Endothelial cell (in vitro differentiated cells): ENCODE measurements around the gene CCDC138. TPM values are rescaled to one million over a fixed set of nuclear protein-coding genes. Genes with fewer than 3 reads are reported as not detected.

Source experiments
- DNase-seq: peaks from one replicate; pipeline ENCODE4 v3.0.0; 2021; ENCODE audit warnings: low spot score
- H3K27ac Mint-ChIP-seq: one replicate; pipeline ENCODE4 v1.8.0; 2021; ENCODE audit warnings: mixed read lengths, inconsistent platforms; ENCODE audit not compliant: unreplicated experiment
- H3K27me3 Mint-ChIP-seq: one replicate; pipeline ENCODE4 v1.8.0; 2021; ENCODE audit warnings: mild to moderate bottlenecking, moderate library complexity, mixed read lengths, inconsistent platforms; ENCODE audit not compliant: unreplicated experiment
- H3K36me3 Mint-ChIP-seq: one replicate; pipeline ENCODE4 v1.8.0; 2021; ENCODE audit warnings: mild to moderate bottlenecking, low read depth, mixed read lengths, inconsistent platforms; ENCODE audit not compliant: unreplicated experiment
- H3K4me1 Mint-ChIP-seq: one replicate; pipeline ENCODE4 v1.8.0; 2021; ENCODE audit warnings: mild to moderate bottlenecking, mixed read lengths, inconsistent platforms; ENCODE audit not compliant: unreplicated experiment
- H3K4me3 Mint-ChIP-seq: one replicate; pipeline ENCODE4 v1.8.0; 2021; ENCODE audit warnings: mild to moderate bottlenecking, mixed read lengths, inconsistent platforms; ENCODE audit not compliant: unreplicated experiment
- H3K9me3 Mint-ChIP-seq: one replicate; pipeline ENCODE4 v1.8.0; 2021; ENCODE audit warnings: mixed read lengths, inconsistent platforms; ENCODE audit not compliant: unreplicated experiment
- CTCF ChIP-seq: fragments of 200-600 bp; sonication (generic); IDR thresholded peaks from one replicate; pipeline ENCODE4 v1.5.0; 2021; ENCODE audit warnings: antibody characterized with exemption; ENCODE audit not compliant: unreplicated experiment
- total RNA-seq: library from RNA; stranded (reverse); fragmentation: NEBNext Ultra II Directional; extraction: Animal tissue kit (Norgen Biotek cat#: 25700); gene quantifications from one replicate; pipeline ENCODE4 v1.2.1, GENCODE V29; 2021; ENCODE audit not compliant: unreplicated experiment

Gene CCDC138
- total RNA-seq, 1 donor from 2014 or later = 7.6 TPM

DNA sequence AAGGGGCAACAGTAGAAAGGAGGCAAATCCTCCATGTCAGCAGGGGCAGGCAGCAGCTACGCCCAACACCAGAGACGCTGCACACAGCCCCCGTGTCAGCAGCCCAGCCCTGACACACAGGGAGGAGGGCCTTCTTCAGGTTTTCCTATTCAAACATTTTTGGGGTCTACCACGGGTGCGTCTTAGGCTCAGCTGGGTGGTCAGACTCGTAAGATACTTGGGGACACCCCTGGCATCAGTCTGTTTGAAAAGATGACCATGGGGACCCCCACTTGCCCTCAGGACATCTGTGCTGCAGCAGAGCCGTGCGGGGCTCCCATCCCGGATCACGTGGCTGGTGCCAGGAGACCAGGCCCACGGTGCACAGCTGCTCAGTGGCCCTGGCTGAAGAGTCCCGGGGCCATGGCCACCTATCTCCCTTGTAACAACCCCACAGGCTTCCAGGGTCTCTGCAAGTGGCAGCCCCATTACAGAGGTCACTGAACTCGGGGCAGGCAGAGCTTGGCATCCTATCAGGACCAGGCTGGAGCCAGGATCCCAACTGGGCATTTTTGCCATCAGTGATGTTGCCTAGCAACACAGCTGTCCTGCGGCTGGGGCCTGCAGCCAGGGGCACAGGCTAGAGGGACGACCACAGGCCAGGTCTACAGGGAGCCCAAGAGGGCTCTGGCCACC, 120.0 kb downstream of the CCDC138 start:
- Mint-ChIP-seq H3K36me3 (no peaks in the 10 kb centered on the region), H3K9me3 (no peaks in the 10 kb centered on the region), H3K4me1 (no peaks in the 10 kb centered on the region), H3K27ac (no peak overlapping the region), H3K27me3 (no peaks in the 10 kb centered on the region), H3K4me3 (no peak overlapping the region)
- TF ChIP-seq CTCF = no peak
- no peak for DNase-seq

- H3K4me1 Mint-ChIP-seq = no peaks in the 10 kb centered on the region
Observed at GRCh38 chr2:108907822-108908712, 121.5 kb downstream of the CCDC138 start.

GRCh38 chr2:108908713-108909070, 122.1 kb downstream of the CCDC138 start:
- Mint-ChIP-seq H3K4me3 (no peak overlapping the region), H3K9me3 (no peaks in the 10 kb centered on the region), H3K27me3 (peaks cover 3% of the 10 kb centered on the region), H3K36me3 (no peaks in the 10 kb centered on the region), H3K4me1 (no peaks in the 10 kb centered on the region), H3K27ac (no peak overlapping the region)
- no peak for TF ChIP-seq CTCF
- no peak for DNase-seq

More at GRCh38 chr2:108907822-108908712, 121.5 kb downstream of the CCDC138 start:
- H3K27ac Mint-ChIP-seq = no peak overlapping the region
- H3K27me3 Mint-ChIP-seq = peaks cover 3% of the 10 kb centered on the region
- H3K4me3 Mint-ChIP-seq = no peak overlapping the region
- no peaks in the 10 kb centered on the region for H3K36me3 Mint-ChIP-seq
- no peak for DNase-seq
- no peaks in the 10 kb centered on the region for H3K9me3 Mint-ChIP-seq
- no peak for TF ChIP-seq CTCF

DNA sequence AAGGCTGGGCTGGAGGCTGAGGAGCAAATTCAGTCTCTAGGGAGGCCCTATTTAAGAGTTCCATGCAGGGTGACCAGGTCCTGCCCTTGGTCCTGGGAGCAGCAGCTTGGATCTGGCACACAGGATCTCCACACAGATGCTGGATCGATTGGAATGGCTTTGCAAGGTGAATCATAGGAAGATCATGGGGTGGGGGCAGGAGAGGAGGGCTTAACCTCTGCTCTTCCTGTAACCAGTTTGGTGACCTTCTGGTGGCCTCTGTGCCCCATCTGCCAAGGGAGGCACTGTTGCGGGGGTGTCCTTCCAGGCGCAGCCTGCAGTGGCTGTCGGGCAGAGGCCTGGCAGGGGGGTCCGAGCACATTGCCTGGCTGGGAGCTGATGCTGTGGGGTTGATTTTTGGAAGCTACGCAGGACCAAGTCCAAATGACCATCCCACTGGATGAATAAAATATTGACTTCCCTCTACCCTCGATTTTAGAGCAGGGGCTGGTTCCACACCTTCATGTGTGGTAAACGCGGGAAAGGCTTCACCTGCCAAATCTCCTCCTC, 122.8 kb downstream of the CCDC138 start:
- Mint-ChIP-seq H3K9me3 (no peaks in the 10 kb centered on the region), H3K27ac (no peak overlapping the region), H3K36me3 (no peaks in the 10 kb centered on the region), H3K4me1 (no peaks in the 10 kb centered on the region), H3K4me3 (no peak overlapping the region), H3K27me3 (peaks cover 3% of the 10 kb centered on the region)
- no peak for TF ChIP-seq CTCF
- DNase-seq = no peak
